ENCODE results near the gene FAIM2.

The FAIM2 gene

DNA sequence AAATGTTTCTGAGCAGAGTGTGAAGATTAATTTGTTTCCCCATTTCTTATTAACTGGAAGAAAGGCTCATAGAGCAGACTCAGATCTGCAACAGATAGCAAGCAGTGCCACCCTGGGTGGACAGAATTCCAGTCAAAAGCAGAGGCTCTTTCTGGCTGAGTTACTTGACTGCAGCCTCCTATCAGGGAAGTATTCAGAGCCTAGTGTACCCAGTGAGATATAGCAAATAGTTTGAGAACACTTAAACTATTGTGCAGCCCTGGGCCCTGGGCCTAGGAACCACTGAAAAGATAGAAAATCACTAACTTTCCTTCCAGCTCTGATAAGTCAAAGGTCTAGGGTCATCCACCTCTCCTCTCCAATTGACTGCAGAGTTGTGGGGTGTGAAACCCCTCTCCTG is 35.6 kb upstream of the FAIM2 start:
- DNase-seq = no peak

DNA sequence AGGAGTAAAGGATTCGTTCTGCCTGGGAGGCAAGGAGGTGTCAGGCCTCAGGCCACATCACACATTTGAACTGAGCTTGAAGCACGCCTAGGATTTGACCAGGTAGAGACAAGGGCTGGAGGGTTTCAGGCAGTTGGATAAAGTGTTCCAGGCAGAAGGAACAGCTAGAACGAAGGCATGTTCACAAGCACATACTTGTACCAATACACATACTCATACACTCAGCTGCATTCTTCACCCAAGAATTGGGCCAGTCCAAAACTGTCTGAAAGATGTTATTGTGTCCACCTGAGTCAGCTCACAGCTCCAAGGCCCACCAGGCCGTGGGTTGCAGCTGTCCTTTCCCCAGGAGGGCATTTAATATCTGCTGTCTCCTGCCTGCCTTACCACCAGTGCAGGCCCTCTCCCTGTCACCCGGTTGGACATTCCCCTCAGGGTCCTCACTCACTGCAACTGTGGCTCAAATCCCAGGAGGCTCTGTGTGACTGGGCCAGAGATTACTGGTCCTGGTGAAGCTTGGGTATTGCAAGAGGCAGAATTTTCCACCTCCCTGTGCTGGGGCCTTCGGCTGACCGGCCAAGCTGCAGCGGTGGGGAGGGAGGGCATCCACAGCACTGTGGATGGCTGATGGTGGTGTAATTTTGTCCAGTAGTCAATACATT is 34.1 kb upstream of the FAIM2 start:
- DNase-seq = no peak

DNA sequence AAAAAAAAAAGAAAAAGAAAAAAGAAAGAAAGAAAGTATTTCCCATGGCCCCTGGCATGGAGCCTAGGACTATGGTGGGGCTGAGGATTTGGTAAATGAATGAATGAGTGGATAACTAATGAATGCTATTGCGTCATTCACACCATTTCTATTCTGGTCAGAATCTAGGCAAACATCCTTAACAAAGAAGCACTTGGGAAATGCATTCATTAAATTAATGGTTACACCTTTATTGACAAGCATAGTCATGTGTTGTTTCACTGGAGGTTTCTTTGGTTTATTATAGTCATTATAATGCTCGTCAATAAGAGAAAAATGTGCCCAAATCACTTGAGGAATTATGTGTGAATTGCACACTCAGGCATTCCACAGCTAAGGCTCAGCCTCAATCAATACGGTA is 33.2 kb upstream of the FAIM2 start:
- no peak for DNase-seq

DNA sequence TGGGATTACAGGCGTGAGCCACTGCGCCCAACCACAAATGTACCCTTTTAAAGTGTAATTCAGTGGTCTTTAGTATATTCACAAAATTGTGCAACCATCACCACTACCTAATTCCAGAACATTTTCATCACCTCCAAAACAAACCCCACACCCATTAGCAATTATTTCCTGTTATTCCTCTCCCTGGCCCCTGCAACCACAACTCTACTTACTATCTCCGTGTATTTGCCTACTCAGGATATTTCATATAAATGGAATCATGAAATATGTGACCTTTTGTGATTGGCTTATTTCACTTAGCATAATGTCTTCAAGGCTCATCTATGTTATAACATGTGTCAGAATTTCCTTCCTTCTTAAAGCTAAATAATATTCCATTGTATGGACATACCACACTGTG is 30.8 kb upstream of the FAIM2 start:
- no peak for DNase-seq

DNA sequence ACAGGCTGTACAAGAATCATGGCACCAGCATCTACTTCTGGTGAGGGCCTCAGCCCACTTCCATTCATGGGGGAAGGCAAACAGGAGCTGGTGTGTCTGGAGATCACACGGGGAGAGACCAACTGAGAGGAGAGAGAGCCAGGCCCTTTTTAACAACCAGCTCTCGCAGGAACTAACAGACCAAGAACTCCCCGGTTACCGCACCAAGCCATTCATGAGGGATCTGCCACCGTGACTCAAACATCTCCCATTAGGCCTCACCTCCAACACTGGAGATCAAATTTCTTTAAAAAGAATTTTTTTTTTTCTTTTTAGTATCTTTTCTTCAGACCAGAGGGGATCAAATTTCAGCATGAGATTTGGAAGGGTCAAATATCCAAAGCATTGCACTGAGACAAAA is 30.1 kb upstream of the FAIM2 start:
- no peak for DNase-seq

DNA sequence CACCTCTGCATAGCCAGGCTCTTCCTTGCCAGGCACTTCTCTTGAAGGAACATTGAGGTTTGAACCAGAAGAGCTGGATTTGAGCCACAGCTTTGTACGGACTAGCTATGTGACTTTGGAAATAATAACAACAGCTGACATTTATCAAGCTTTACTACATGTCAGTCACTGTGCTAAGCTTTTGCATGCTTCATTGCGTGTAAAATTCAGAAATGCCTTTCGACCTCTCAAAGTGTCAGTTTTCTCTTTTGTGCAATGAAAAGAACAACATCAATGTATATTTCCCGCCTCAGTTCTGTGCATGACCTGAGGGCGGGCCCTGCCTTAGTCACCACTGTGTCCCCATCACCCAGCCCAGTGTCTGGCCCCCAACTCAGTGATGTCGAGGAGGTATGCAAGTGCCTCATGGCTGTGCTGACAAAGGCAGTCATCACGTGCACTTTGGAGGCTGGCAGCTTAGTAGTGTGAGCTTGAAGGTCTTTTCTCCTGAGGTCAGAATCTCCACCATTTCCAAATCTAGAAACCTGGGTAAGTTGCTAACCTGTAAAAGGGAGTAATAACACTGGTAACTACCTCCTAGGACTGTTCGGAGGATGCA is 28.9 kb upstream of the FAIM2 start:
- no peak for DNase-seq

DNA sequence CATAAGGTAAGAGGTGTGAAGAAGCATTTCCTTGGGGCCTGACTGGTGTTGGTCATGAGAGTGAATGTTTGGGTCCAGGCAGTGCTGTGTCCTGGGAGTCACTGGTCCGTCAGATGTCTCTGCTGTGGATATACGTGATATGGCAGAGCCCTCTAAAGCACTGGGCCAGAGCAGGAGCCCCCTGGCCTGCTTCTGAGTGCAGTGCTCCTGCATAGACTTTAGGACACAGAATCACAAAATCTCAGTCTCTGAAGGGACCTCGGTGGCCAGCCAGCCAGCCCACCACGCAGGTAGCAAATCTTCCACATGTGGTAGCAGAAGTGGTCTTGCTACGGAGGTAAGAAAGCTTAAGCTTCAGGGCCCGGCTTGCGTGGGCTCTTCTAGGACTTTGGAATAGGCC is 28.3 kb upstream of the FAIM2 start:
- no peak for DNase-seq

DNA sequence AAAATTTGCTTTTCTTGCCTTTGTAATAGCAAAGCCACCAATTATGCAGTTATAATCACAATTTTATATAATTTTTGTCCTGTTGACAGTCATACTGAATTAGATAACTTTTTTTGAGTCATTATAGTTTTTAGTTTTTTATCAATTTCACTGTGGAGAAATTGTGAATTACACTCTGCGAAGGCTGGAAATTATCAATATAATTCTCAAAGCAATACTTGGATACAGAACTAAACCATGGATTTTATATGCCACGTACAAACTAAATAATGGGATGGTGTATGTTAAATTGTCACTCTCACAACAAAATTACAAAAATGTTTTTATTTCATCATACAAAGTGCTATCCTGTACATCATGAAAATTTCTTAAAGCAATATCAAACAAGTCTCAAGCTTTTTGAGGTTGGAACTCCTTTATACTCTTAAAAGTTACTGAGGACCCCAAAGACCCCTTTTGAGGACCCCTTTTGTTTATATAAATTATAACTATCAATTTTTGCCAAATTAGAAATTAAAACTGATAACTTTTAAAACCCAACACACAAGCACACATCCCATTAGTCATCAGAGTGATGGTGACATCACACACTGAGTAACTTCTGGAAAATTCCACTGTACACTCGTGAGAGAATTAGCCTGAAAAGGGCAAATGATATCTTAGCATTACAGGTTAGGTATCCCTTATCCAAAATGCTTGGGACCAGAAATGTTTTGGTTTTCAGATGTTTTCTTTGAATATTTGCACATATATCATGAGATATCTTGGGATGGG is 27.0 kb upstream of the FAIM2 start:
- no peak for DNase-seq

DNA sequence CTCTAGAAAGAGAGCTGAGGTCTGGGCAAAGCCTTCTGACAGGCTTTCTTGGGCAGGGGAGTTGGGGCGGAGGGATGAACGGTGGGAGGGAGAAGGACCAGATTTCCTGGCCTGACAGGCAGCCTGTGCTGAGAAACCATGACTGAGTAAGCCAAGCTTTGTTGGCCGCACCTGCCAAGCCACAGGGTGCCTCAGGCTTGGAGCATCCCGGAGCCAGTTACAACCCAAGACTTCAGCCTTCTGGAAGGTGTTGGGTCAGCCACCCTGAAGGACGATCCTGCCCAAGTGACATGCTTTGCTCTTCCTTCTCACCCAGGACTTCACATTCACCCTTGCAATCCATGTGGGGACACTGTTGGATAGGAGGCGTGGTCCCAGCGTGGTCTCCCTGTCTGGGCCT is 25.9 kb upstream of the FAIM2 start:
- DNase-seq = no peak

DNA sequence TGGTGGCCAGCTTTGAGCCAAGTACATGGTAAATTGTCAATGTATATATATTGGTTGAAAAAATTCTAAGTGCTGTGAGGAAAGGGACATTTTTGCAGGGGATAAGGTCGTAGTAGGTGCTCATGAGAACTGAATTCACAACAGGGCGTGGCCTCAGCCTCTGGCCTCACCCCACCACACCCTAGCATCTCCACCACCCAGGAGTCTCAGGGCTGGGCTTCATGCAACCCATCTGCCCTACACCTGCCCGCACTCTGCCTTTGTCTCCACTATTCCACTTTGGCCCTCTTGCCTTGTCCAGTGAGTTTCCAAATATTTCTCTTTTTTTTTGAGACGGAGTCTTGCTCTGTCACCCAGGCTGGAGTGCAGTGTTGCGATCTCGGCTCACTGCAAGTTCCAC is 24.8 kb upstream of the FAIM2 start:
- DNase-seq = no peak

DNA sequence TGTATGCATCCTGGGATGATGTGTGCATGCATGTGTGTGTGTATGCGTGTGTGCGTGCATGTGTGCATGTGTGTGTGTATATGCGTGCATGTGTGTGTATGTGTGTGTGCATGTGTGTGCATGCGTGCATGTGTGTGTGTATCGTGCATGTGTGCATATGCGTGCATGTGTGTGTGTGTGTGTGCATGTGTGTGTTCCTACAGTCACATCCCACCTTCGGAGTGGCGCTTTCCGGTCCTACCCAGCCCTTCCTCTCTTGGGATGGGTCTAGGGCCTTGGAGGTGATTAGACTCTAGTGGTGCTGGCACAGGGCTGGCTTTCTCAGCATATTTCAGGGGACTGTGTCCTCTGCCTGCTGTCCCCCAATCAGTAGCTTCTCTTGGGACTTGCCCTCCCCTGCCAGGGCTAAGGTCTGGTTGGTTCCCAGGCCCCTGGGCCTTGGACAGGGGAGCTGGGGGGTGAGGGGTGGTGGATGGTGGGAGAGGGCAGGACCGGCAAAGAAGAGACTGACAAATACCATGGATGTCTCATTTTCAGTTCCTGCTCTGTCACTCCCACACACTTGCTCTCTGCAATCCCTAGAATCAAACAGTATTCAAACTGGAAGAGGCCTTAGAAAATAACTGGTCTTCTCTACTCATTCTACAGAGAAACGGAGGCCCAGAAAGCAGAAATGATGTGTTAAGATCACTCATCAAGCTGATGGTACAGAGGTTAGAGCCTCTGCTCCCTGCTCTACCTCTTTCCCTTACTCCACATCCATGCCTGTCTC is 21.9 kb upstream of the FAIM2 start:
- no peak for DNase-seq

DNA sequence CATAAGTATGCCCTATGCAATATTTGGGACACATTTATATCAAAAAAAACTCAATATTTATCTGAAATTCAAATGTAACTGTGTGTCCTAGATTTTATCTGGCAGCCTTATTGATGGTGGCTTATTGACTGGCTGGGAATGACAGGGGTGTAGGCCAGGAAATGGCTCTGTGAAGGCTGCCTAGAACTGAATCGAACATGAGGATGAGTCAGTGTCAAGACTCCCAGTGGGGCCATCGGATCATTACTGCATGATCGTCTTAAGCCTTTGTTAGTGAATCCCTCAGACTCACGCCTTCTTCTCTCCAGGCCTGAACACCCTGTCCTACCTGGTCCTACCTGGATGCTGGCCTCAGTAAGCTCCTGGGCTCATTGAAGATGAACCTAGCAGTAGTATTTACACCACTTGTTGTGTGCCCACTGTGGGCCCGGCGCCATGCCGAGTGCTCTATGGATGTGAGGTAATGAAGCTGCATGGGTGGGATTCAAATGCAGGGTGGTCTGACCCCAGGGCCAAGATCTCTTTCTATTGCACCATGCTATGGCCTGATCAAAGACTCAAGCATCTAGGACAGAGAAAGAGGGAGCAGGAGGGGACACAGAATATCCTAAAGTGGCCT is 21.0 kb upstream of the FAIM2 start:
- no peak for DNase-seq

DNA sequence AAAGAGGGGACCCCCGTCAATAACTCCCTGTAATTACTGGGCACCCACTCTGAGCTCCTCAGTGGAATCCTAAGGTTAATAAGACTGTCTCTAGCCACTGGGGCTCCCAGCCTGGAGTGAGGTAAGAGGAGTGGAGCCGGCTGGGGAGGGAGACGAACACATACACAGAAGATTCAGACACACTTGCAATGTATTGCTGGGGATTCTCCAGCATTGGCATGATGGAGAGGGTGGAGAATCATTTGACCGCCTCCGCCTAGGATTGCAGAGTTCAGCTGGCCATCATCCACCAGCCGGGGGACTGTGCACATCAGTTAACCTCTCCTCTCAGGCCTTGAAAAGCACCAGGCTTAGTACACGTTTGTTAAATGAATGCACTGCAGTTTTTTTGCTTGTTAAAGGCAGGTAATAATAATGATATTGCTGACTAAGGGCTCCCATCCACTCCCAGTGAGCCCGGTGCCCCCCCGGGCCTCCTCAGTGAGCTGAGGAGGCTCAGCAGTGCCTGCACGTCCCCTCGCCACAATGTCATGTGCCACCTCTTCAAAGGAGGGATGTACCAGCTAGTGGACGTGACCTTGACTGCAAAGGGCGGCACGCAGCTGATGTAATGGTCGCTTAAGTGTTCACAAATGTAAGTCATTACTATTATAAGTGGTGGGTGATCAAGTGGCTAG is 20.3 kb upstream of the FAIM2 start:
- DNase-seq = no peak

DNA sequence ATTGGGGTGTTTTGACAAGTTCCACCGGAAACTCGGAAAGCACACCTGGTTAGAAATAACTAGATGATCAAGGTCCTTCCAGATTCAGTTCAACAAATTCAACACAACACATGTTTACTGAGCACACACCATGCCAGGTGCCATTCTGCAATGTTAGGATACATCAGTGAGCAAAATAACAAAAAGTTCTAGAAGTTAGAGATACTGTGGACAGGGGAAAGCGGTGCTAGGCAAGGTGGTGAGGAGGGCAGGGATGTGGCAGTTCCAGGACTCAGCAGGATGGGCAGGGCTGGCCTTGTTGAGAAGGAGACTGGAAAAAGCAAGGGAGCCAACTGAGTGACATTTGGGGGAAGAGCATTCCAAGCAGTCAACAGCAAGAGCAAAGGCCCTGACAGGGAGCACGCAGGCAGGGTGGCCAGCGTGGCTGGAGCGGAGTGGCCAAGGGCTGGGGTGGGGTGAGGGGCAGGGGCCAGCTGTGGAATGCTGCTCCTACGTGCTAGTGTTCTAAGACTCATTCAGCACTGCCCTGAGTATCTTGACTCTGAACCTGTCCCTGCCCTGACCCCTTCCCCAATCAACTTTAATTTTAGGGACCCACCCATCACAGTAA is 19.4 kb upstream of the FAIM2 start:
- no peak for DNase-seq

DNA sequence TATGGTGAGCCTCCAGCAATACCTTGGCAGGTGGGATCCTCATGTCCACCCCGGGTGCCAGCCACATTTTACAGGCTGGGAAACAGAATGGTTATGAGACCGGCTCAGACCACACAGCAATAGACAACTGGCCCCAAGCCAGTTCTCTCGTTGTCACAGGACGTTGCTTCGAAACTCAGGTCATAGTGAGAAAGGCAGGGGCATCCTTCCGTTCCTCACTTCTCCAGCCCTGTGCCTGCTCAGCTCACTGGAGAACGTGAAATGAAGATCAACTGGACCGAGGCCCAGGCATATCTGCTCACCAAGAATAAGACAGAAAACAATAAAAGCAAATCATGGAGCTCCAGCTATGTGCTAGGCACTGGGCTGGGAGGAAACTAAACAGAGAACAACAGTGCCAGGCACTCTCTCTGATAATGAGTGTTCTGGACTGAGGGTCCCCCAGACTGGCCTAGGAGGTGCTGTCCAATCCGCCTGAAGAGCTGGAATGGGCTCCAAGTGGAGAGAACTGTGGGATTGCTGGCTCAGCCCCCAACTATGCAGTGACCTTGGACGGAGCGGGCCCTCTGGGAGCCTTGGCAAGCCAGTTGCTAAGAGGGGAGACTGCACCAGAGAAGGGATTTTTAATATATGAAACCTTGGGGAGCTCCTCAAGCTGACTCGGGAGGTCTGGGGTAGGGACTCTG is 18.8 kb upstream of the FAIM2 start:
- no peak for DNase-seq

DNA sequence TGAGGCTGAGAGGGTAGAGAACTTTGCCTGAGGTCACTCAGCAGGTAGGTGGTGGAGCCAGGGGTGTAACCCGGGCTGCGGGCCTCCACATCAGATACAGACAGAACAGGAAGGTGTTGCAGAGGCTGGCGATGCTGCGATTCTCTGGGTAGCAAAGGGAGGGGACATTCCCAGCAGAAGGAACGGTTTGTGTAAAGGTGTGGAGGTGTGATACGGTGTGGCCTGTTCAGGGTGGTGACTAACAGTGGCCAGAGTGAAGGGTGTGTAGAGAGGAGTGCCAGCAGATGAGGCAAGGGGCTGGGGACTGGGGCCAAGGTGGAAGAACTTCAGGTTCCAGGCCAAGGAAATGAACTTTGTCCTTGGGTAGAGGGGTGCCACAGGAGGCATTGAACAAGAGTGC is 18.2 kb upstream of the FAIM2 start:
- no peak for DNase-seq

DNA sequence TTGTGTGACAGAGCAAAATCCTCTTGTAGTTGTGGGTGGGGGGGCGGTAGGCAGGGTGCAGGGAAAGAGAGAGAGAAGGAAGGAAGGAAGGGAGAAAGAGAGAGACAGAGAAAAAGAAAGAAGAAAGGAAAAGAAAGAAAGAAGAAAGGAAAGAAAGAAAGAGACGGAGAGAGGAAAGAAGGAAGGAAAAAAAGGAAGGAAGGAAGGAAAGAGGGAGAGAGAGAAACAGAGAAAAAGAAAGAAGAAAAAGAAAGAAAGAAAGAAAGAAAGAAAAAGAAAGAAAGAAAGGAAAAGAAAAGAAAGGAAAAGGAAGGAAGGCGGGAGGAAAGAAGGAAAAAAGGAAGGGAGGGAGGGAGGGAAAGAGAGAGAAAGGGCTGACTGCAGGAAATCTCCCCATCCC is 17.6 kb upstream of the FAIM2 start:
- DNase-seq = no peak

DNA sequence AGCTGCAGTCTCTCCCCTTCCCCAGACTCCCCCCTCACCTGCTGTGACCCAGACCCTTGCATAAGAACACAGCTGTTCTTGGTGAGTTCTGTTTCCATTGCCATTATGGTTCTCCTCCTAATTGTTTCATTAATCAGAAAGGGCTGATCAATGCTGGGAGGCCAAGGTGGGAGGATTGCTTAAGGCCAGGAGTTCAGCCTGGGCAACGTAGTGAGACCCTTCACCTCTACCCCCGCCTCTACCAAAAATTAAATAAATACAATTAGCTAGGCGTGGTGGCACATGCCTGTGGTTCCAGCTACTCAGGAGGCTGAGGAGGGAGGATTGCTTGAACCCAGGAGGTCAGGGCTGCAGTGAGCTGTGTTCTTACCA is 17.2 kb upstream of the FAIM2 start:
- no peak for DNase-seq

DNA sequence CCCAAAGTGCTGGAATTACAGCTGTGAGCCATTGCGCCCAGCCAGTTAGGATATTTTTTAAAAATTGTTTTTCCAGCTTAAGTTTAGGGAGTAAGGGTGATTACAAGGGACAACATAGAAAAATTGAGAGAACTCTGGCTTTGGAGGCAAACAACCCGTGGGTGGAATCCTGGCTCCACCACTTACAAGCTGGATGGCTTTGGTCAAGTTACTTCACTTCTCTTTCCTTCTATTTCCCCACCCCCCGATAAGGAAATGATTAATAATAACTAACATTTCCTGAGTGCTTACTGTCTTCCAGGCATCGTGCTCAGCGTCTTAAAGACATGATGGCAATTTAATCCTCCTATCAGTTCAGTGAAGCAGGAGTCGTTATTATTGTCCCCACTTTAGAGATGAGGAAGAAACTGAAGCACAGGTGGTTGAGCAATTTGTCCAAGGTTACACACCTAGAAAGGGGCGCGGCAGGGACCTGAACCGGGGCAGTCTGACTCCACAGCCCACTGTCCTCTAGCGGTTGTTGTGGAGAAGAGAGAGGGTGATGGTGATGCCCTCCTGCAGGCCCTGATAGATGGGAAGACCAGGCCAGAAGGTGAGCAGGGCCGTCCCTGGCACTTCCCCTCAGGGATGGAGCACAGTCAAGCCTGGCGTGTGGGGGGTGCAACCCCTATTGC is 16.7 kb upstream of the FAIM2 start:
- no peak for DNase-seq

DNA sequence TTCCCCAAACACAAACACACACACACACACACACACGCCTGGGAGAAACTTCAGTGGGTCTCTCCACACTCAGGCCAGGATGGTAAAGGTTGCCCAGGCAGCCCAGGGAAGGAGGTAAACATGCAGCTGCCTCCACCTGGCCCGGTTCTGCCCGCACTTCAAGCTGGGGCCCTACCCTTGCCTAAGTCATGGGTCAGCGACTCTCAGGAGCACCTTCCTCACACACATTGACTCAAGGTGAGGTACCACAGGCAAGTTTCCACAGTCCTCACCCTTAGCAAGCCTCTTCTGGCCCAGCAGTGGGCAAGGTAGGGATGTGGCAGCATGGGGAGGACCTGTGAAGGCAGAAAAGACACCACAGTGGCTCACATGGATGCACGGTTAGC is 14.1 kb upstream of the FAIM2 start:
- DNase-seq = no peak

DNA sequence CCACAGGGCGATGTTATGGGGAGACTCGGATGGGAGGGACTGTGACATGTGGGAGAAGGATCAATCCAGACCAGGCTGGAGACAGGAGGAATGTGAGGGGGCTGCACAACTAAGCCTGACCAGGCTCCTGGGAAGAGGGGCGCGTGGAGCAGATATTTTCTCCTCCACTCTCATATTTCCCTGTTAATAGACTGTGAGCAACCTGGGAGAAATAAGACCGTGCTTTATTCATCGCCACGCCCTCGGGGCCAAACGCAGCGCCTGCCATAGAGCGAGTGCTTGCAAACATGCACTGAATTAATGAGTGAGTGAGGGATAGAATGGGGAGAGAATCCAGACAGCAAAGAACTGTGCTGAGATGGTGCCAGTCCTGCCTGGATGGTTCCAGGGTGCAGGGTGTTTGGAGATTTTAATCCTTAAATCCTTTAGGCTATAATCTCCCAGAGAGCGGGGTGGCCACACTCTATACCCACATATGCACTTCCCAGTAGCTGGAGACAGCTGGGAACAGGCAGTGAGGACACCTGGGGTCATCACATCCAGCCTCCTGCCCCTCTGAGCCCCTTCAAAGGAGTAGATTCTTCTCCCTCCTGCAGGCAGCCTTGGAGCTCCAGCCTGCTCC is 13.6 kb upstream of the FAIM2 start:
- DNase-seq = no peak

Data from NCI-H1092 treated with DMSO at 0.1 percent for 48 hours (cell line).